Neural cell (in vitro differentiated cells): Measurements from ENCODE around the gene CYB5B. TPM values are rescaled to one million over a fixed set of nuclear protein-coding genes. Genes with fewer than 3 reads are reported as not detected.

ENCODE experiments used
- H2AFZ ChIP-seq: fragments of 200-600, 300-800 bp; sonication (generic), shearing (Covaris generic); 2 replicates; pipeline ENCODE4 v1.6.0; 2014; ENCODE audit warnings: low read depth, mild to moderate bottlenecking, antibody characterized with exemption, low read length, moderate library complexity
- H3F3A ChIP-seq: fragments of 200-600 bp; shearing (Covaris generic); 2 replicates; pipeline ENCODE4 v1.6.1; 2016; ENCODE audit warnings: mild to moderate bottlenecking, moderate library complexity, mixed read lengths, antibody characterized with exemption, low read length; ENCODE audit not compliant: insufficient read depth, poor library complexity, severe bottlenecking
- H3K27ac ChIP-seq: fragments of 200-600, 300-800 bp; sonication (generic), shearing (Covaris generic); 2 replicates; pipeline ENCODE4 v1.5.1; 2014; ENCODE audit warnings: mild to moderate bottlenecking, low read length, moderate library complexity
- H3K27me3 ChIP-seq: fragments of 300-800, 200-600 bp; sonication (generic), shearing (Covaris generic); 2 replicates; pipeline ENCODE4 v1.6.0; 2014; ENCODE audit warnings: mild to moderate bottlenecking, low read depth, low read length, moderate library complexity; ENCODE audit not compliant: insufficient read depth
- H3K36me3 ChIP-seq: fragments of 300-800, 200-600 bp; sonication (generic), shearing (Covaris generic); 2 replicates; pipeline ENCODE4 v1.5.1; 2014; ENCODE audit warnings: mild to moderate bottlenecking, antibody characterized with exemption, low read length, moderate library complexity; ENCODE audit not compliant: insufficient read depth
- H3K4me2 ChIP-seq: fragments of 300-800, 200-600 bp; sonication (generic), shearing (Covaris generic); 2 replicates; pipeline ENCODE4 v1.6.0; 2014; ENCODE audit warnings: mild to moderate bottlenecking, low read length
- H3K4me3 ChIP-seq: fragments of 300-800, 200-600 bp; sonication (generic), shearing (Covaris generic); 2 replicates; pipeline ENCODE4 v1.5.1; 2014; ENCODE audit warnings: mild to moderate bottlenecking, low read length, moderate library complexity
- H3K79me2 ChIP-seq: fragments of 200-600 bp; shearing (Covaris generic); replicated peaks from 2 replicates; pipeline ENCODE4 v1.6.0; 2014; ENCODE audit warnings: mild to moderate bottlenecking, low read length, moderate library complexity; ENCODE audit not compliant: insufficient read depth
- H3K9ac ChIP-seq: fragments of 300-800, 200-600 bp; sonication (generic), shearing (Covaris generic); 2 replicates; pipeline ENCODE4 v1.6.1; 2016; ENCODE audit warnings: mild to moderate bottlenecking, low read length, mixed read lengths
- H3K9me2 ChIP-seq: fragments of 200-600 bp; shearing (Covaris generic); 2 replicates; pipeline ENCODE4 v1.6.1; 2016; ENCODE audit warnings: mild to moderate bottlenecking, low read length, mixed read lengths; ENCODE audit not compliant: insufficient read depth
- H3K9me3 ChIP-seq: fragments of 200-600, 300-800 bp; sonication (generic), shearing (Covaris generic); 2 replicates; pipeline ENCODE4 v1.6.1; 2016; ENCODE audit warnings: mild to moderate bottlenecking, mixed run types, low read length, moderate library complexity, mixed read lengths
- H4K20me1 ChIP-seq: fragments of 200-600 bp; shearing (Covaris generic); 2 replicates; pipeline ENCODE4 v1.6.1; 2016; ENCODE audit warnings: mild to moderate bottlenecking, mixed run types; ENCODE audit not compliant: insufficient read depth
- EP300 ChIP-seq: fragments of 450-650 bp; conservative IDR thresholded peaks from 2 replicates; pipeline ENCODE4 v1.6.1; 2014; ENCODE audit warnings: antibody characterized with exemption, mild to moderate bottlenecking, moderate library complexity; ENCODE audit not compliant: poor library complexity, severe bottlenecking
- EZH2 ChIP-seq: fragments of 200-600, 300-800 bp; shearing (Covaris generic), sonication (generic); IDR thresholded peaks from 2 replicates; pipeline ENCODE4 v1.6.1; 2014; ENCODE audit warnings: antibody characterized with exemption, low read length, borderline replicate concordance, mild to moderate bottlenecking; ENCODE audit not compliant: insufficient read depth, poor library complexity, severe bottlenecking
- MXI1 ChIP-seq: fragments of 450-650 bp; conservative IDR thresholded peaks from 2 replicates; pipeline ENCODE4 v1.6.1; 2014; ENCODE audit warnings: antibody characterized with exemption, mild to moderate bottlenecking; ENCODE audit not compliant: poor library complexity, severe bottlenecking
- POLR2AphosphoS5 ChIP-seq: IDR thresholded peaks from 2 replicates; pipeline ENCODE4 v1.6.1; 2012
- RAD21 ChIP-seq: fragments of 450-650 bp; conservative IDR thresholded peaks from 2 replicates; pipeline ENCODE4 v1.6.1; 2014; ENCODE audit warnings: antibody characterized with exemption, mild to moderate bottlenecking, moderate library complexity
- REST ChIP-seq: IDR thresholded peaks from 2 replicates; pipeline ENCODE4 v1.6.1; 2012; ENCODE audit warnings: borderline replicate concordance
- SMC3 ChIP-seq: fragments of 450-650 bp; conservative IDR thresholded peaks from 2 replicates; pipeline ENCODE4 v1.6.1; 2014; ENCODE audit warnings: antibody characterized with exemption, mild to moderate bottlenecking, moderate library complexity; ENCODE audit not compliant: poor library complexity
- TAF1 ChIP-seq: IDR thresholded peaks from 2 replicates; pipeline ENCODE4 v1.6.1; 2012; ENCODE audit warnings: low read depth
- polyA plus RNA-seq: library from polyadenylated mRNA; depleted of rRNA; stranded (reverse); fragments of >200 nt; gene quantifications from 2 replicates; pipeline ENCODE4 v1.2.3, GENCODE V29; 2014
- TF ChIP-seq, protein P1 (sequence below): fragments of 450-650 bp; IDR thresholded peaks from 2 replicates; pipeline ENCODE4 v1.5.1; 2014; ENCODE audit warnings: antibody characterized with exemption, mild to moderate bottlenecking, moderate library complexity; ENCODE audit not compliant: poor library complexity, severe bottlenecking

The CYB5B gene
- polyA plus RNA-seq, 1 donor from 2014 or later: 70.4 TPM

- H2AFZ ChIP-seq: no peak overlapping the region
- H3K4me2 ChIP-seq: no peak overlapping the region
- no peaks in the 10 kb centered on the region for H3K36me3 ChIP-seq
- H3K79me2 ChIP-seq: no peaks in the 10 kb centered on the region
- H3F3A ChIP-seq: no peaks in the 10 kb centered on the region
- H4K20me1 ChIP-seq: no peaks in the 10 kb centered on the region
- H3K9ac ChIP-seq: no peak overlapping the region
- TF ChIP-seq MXI1 (no peak), SMC3 (no peak), TAF1 (no peak), REST (no peak), EZH2 (no peak), RAD21 (no peak), EP300 (no peak), POLR2AphosphoS5 (no peak)
- TF ChIP-seq, protein P1, sequence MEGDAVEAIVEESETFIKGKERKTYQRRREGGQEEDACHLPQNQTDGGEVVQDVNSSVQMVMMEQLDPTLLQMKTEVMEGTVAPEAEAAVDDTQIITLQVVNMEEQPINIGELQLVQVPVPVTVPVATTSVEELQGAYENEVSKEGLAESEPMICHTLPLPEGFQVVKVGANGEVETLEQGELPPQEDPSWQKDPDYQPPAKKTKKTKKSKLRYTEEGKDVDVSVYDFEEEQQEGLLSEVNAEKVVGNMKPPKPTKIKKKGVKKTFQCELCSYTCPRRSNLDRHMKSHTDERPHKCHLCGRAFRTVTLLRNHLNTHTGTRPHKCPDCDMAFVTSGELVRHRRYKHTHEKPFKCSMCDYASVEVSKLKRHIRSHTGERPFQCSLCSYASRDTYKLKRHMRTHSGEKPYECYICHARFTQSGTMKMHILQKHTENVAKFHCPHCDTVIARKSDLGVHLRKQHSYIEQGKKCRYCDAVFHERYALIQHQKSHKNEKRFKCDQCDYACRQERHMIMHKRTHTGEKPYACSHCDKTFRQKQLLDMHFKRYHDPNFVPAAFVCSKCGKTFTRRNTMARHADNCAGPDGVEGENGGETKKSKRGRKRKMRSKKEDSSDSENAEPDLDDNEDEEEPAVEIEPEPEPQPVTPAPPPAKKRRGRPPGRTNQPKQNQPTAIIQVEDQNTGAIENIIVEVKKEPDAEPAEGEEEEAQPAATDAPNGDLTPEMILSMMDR: no peak
- H3K27ac ChIP-seq: no peak overlapping the region
- no peaks in the 10 kb centered on the region for H3K9me2 ChIP-seq
- H3K4me3 ChIP-seq: no peak overlapping the region
- H3K9me3 ChIP-seq: no peaks in the 10 kb centered on the region
- H3K27me3 ChIP-seq: no peaks in the 10 kb centered on the region
These were observed 59.2 kb downstream of the CYB5B start for GRCh38 chr16:69483611-69484010.

GRCh38 chr16:69485361-69485760 lies 60.9 kb downstream of the CYB5B start:
- Histone ChIP-seq H3K36me3 (no peaks in the 10 kb centered on the region), H3F3A (no peaks in the 10 kb centered on the region), H3K27me3 (no peaks in the 10 kb centered on the region), H3K4me3 (no peak overlapping the region), H2AFZ (no peak overlapping the region), H3K9me2 (no peaks in the 10 kb centered on the region), H3K9me3 (no peaks in the 10 kb centered on the region), H4K20me1 (no peaks in the 10 kb centered on the region), H3K9ac (no peak overlapping the region), H3K79me2 (no peaks in the 10 kb centered on the region), H3K27ac (no peak overlapping the region), H3K4me2 (no peak overlapping the region)
- TF ChIP-seq EZH2: no peak
- no peak for TF ChIP-seq SMC3
- no peak for TF ChIP-seq POLR2AphosphoS5
- no peak for TF ChIP-seq EP300
- no peak for TF ChIP-seq TAF1
- TF ChIP-seq RAD21: no peak

GRCh38 chr16:69485816-69486215 lies 61.4 kb downstream of the CYB5B start:
- Histone ChIP-seq H3K9ac (no peak overlapping the region), H4K20me1 (no peaks in the 10 kb centered on the region), H3K9me3 (no peaks in the 10 kb centered on the region), H3K4me3 (no peak overlapping the region), H2AFZ (no peak overlapping the region), H3K4me2 (no peak overlapping the region), H3K9me2 (no peaks in the 10 kb centered on the region), H3F3A (no peaks in the 10 kb centered on the region), H3K79me2 (no peaks in the 10 kb centered on the region), H3K27me3 (no peaks in the 10 kb centered on the region), H3K27ac (no peak overlapping the region), H3K36me3 (no peaks in the 10 kb centered on the region)
- TF ChIP-seq MXI1 (no peak), RAD21 (no peak), SMC3 (no peak), EP300 (no peak), TAF1 (no peak), EZH2 (no peak), POLR2AphosphoS5 (no peak), REST (no peak)
